Measurements from ENCODE around the gene POLR1G.
"Not testable (repeated sequence)": the region's sequence is repeated elsewhere in the genome, so short reads cannot be mapped to it uniquely, and the experiment has no call there.

Gene POLR1G

GRCh38 chr19:45421947-45422498 lies 15.6 kb downstream of the POLR1G start:
- Histone ChIP-seq H3K36me3 (ENCODE audit: control insufficient read depth, insufficient read depth, low read length) (peaks cover 28% of the 10 kb centered on the region), H3K27me3 (ENCODE audit: control insufficient read depth, insufficient read depth, low read length) (no peaks in the 10 kb centered on the region), H3K4me1 (ENCODE audit: control insufficient read depth, insufficient read depth, low read length) (peaks cover 12% of the 10 kb centered on the region), H3K27ac (ENCODE audit: low read depth, low read length) (no peak overlapping the region), H3K4me3 (ENCODE audit: low read depth, low read length) (no peak overlapping the region), H3K9me3 (ENCODE audit: control insufficient read depth, insufficient read depth, low read length) (no peaks in the 10 kb centered on the region), H3K9ac (ENCODE audit: low read depth, low read length) (no peak overlapping the region)

DNA sequence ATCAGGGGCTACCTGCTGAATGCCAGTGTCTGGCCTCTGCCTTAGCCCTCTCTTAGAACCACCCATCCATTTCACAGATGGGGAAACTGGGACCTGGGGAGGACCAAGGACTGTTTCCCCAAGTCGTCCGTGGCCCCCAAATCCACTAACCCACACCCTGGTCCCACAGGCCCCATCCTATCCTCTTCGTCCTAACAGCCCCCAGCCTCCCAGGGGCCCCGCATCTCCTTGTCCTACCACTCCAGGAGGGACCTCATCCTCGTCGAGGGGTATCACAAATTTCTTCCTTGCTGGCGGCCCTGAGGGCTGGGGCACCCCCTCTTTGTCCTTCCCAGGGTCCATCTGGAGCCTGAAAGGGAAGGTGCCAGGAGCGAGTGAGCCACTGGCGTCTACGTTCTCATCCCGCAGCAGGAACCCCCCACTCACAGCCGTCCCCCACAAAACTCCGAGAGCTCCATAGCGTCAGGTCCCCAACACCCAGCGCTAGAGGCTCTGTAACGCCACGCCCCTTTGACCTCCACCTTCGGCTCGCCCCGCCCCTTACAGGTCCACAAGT lies 16.7 kb downstream of the POLR1G start:
- peak overlapping the region; percentile 81 for H3K4me3 ChIP-seq (ENCODE audit: low read depth, low read length)
- H3K4me1 ChIP-seq (ENCODE audit: control insufficient read depth, insufficient read depth, low read length), result peaks cover 12% of the 10 kb centered on the region
- H3K27me3 ChIP-seq (ENCODE audit: control insufficient read depth, insufficient read depth, low read length), result no peaks in the 10 kb centered on the region
- peak overlapping the region; percentile 100 for H3K27ac ChIP-seq (ENCODE audit: low read depth, low read length)
- H3K36me3 ChIP-seq (ENCODE audit: control insufficient read depth, insufficient read depth, low read length), result peaks cover 22% of the 10 kb centered on the region
- no peaks in the 10 kb centered on the region for H3K9me3 ChIP-seq (ENCODE audit: control insufficient read depth, insufficient read depth, low read length)
- H3K9ac ChIP-seq (ENCODE audit: low read depth, low read length), result peak overlapping the region; percentile 21; the same call in 1 of the 2 replicates

GRCh38 chr19:45423589-45424190 lies 17.2 kb downstream of the POLR1G start, which contains the start of gene ERCC1:
ERCC1 (minus strand) TSS chr19:45423917; CDS start chr19:45423374, 543 bp downstream.
- H3K4me1 ChIP-seq (ENCODE audit: control insufficient read depth, insufficient read depth, low read length), result peaks cover 12% of the 10 kb centered on the region
- H3K9me3 ChIP-seq (ENCODE audit: control insufficient read depth, insufficient read depth, low read length), result no peaks in the 10 kb centered on the region
- peaks cover 20% of the 10 kb centered on the region for H3K36me3 ChIP-seq (ENCODE audit: control insufficient read depth, insufficient read depth, low read length)
- H3K9ac ChIP-seq (ENCODE audit: low read depth, low read length), result peak within 1 kb of the TSS; percentile 67
- peak within 1 kb of the TSS; percentile 100 for H3K27ac ChIP-seq (ENCODE audit: low read depth, low read length)
- H3K27me3 ChIP-seq (ENCODE audit: control insufficient read depth, insufficient read depth, low read length), result no peaks in the 10 kb centered on the region
- H3K4me3 ChIP-seq (ENCODE audit: low read depth, low read length), result peak within 1 kb of the TSS; percentile 81

GRCh38 chr19:45424191-45425058 lies 18.0 kb downstream of the POLR1G start:
- Histone ChIP-seq H3K9me3 (ENCODE audit: control insufficient read depth, insufficient read depth, low read length) (no peaks in the 10 kb centered on the region), H3K27ac (ENCODE audit: low read depth, low read length) (peak overlapping the region; percentile 100), H3K4me3 (ENCODE audit: low read depth, low read length) (peak overlapping the region; percentile 81), H3K4me1 (ENCODE audit: control insufficient read depth, insufficient read depth, low read length) (peaks cover 12% of the 10 kb centered on the region), H3K27me3 (ENCODE audit: control insufficient read depth, insufficient read depth, low read length) (no peaks in the 10 kb centered on the region; the same call in 1 of the 2 replicates), H3K9ac (ENCODE audit: low read depth, low read length) (peak overlapping the region; percentile 67), H3K36me3 (ENCODE audit: control insufficient read depth, insufficient read depth, low read length) (peaks cover 12% of the 10 kb centered on the region)

- H3K27ac ChIP-seq (ENCODE audit: low read depth, low read length), result no peak overlapping the region
- H3K36me3 ChIP-seq (ENCODE audit: control insufficient read depth, insufficient read depth, low read length), result no peaks in the 10 kb centered on the region
- H3K27me3 ChIP-seq (ENCODE audit: control insufficient read depth, insufficient read depth, low read length), result no peaks in the 10 kb centered on the region; the same call in 1 of the 2 replicates
- H3K4me3 ChIP-seq (ENCODE audit: low read depth, low read length), result peak overlapping the region; percentile 68
- peaks cover 12% of the 10 kb centered on the region for H3K4me1 ChIP-seq (ENCODE audit: control insufficient read depth, insufficient read depth, low read length)
- peak overlapping the region; percentile 26; the same call in 1 of the 2 replicates for H3K9ac ChIP-seq (ENCODE audit: low read depth, low read length)
- H3K9me3 ChIP-seq (ENCODE audit: control insufficient read depth, insufficient read depth, low read length), result no peaks in the 10 kb centered on the region
Observed at GRCh38 chr19:45428384-45429231, 22.2 kb downstream of the POLR1G start.

DNA sequence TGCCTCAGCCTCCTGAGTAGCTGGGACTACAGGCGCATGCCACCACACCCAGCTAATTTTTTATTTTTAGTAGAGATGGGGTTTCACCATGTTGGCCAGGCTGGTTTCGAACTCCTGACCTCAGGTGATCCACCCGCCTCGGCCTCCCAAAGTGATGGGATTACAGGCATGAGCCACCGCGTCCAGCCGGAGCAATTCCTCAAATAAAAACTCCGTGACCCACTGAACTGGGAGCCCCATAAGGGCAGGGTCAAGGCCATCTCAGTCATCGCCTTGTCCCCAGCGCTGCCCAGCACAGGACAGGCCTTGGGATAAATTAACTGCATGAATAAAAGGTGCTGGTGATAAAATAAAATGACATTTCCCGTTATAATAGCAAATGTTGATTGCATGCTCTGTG lies 23.5 kb downstream of the POLR1G start:
- not testable (repeated sequence) for H3K36me3 ChIP-seq (ENCODE audit: control insufficient read depth, insufficient read depth, low read length); H3K4me3 ChIP-seq (ENCODE audit: low read depth, low read length); H3K27ac ChIP-seq (ENCODE audit: low read depth, low read length); H3K4me1 ChIP-seq (ENCODE audit: control insufficient read depth, insufficient read depth, low read length); H3K9me3 ChIP-seq (ENCODE audit: control insufficient read depth, insufficient read depth, low read length); H3K27me3 ChIP-seq (ENCODE audit: control insufficient read depth, insufficient read depth, low read length); H3K9ac ChIP-seq (ENCODE audit: low read depth, low read length)

DNA sequence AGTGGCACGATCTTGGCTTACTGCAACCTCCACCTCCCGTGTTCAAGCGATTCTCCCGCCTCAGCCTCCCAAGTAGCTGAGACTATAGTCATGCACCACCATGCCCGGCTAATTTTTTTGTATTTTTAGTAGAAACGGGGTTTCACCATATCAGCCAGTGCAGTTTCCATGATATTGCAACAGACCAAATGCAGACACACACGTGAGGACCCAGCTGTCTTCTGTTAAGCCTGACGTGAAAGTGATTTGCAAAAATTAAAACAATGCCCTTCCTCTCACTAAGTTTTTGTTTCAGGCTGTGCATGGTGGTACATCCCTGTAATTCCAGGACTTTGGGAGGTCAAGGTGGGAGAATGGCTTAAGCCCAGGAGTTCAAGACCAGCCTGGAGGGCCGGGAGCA lies 24.6 kb downstream of the POLR1G start:
- not testable (repeated sequence) for H3K27ac ChIP-seq (ENCODE audit: low read depth, low read length); H3K4me3 ChIP-seq (ENCODE audit: low read depth, low read length); H3K27me3 ChIP-seq (ENCODE audit: control insufficient read depth, insufficient read depth, low read length); H3K9ac ChIP-seq (ENCODE audit: low read depth, low read length); H3K36me3 ChIP-seq (ENCODE audit: control insufficient read depth, insufficient read depth, low read length); H3K4me1 ChIP-seq (ENCODE audit: control insufficient read depth, insufficient read depth, low read length); H3K9me3 ChIP-seq (ENCODE audit: control insufficient read depth, insufficient read depth, low read length)

DNA sequence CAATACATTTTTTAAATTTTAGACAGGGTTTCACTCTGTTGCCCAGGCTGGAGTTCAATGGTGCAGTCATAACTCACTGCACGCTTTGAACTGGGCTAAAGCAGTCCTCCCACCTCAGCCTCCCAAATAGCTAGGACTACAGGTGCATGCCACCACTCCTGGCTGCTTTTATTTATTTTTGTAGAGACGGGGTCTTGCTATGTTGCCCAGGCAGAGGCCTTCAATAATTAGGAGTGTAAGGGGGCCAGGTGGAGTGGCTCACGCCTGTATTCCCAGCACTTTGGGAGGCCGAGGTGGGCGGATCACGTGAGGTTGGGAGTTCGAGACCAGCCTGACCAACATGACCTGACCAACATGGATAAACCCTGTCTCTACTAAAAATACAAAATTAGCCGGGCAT lies 26.1 kb downstream of the POLR1G start:
- not testable (repeated sequence) for H3K36me3 ChIP-seq (ENCODE audit: control insufficient read depth, insufficient read depth, low read length); H3K4me3 ChIP-seq (ENCODE audit: low read depth, low read length); H3K27ac ChIP-seq (ENCODE audit: low read depth, low read length); H3K9ac ChIP-seq (ENCODE audit: low read depth, low read length); H3K4me1 ChIP-seq (ENCODE audit: control insufficient read depth, insufficient read depth, low read length); H3K9me3 ChIP-seq (ENCODE audit: control insufficient read depth, insufficient read depth, low read length); H3K27me3 ChIP-seq (ENCODE audit: control insufficient read depth, insufficient read depth, low read length)

GRCh38 chr19:45437328-45437727 lies 30.9 kb downstream of the POLR1G start:
- H3K9me3 ChIP-seq (ENCODE audit: control insufficient read depth, insufficient read depth, low read length), result no peaks in the 10 kb centered on the region
- no peaks in the 10 kb centered on the region for H3K36me3 ChIP-seq (ENCODE audit: control insufficient read depth, insufficient read depth, low read length)
- H3K9ac ChIP-seq (ENCODE audit: low read depth, low read length), result no peak overlapping the region
- H3K27ac ChIP-seq (ENCODE audit: low read depth, low read length), result no peak overlapping the region
- 0 out of 2 replicates have a peak, but pooled peaks cover 4% of the 10 kb centered on the region for H3K4me1 ChIP-seq (ENCODE audit: control insufficient read depth, insufficient read depth, low read length)
- no peak overlapping the region for H3K4me3 ChIP-seq (ENCODE audit: low read depth, low read length)
- H3K27me3 ChIP-seq (ENCODE audit: control insufficient read depth, insufficient read depth, low read length), result peaks cover 4% of the 10 kb centered on the region; the same call in 1 of the 2 replicates

GRCh38 chr19:45439190-45439568 lies 32.7 kb downstream of the POLR1G start:
- peaks cover 11% of the 10 kb centered on the region; the same call in 1 of the 2 replicates for H3K4me1 ChIP-seq (ENCODE audit: control insufficient read depth, insufficient read depth, low read length)
- peak overlapping the region; percentile 72; the same call in 1 of the 2 replicates for H3K4me3 ChIP-seq (ENCODE audit: low read depth, low read length)
- H3K9ac ChIP-seq (ENCODE audit: low read depth, low read length), result no peak overlapping the region
- H3K27ac ChIP-seq (ENCODE audit: low read depth, low read length), result no peak overlapping the region
- no peaks in the 10 kb centered on the region for H3K9me3 ChIP-seq (ENCODE audit: control insufficient read depth, insufficient read depth, low read length)
- no peaks in the 10 kb centered on the region for H3K36me3 ChIP-seq (ENCODE audit: control insufficient read depth, insufficient read depth, low read length)
- H3K27me3 ChIP-seq (ENCODE audit: control insufficient read depth, insufficient read depth, low read length), result peaks cover 8% of the 10 kb centered on the region

All from HUES48 (cell line).